ENCODE data around the gene EYA3.

The EYA3 gene

GRCh38 chr1:28096210-28097099, 8.0 kb upstream of the EYA3 start:
- no peak overlapping the region for H3K4me3 ChIP-seq (ENCODE audit: insufficient read depth, low read depth, low read length, poor library complexity, severe bottlenecking)
- H3K9me3 ChIP-seq (ENCODE audit: control insufficient read depth, low read length) = no peaks in the 10 kb centered on the region
- no peaks in the 10 kb centered on the region for H3K27me3 ChIP-seq (replicated peaks; ENCODE audit: control insufficient read depth, insufficient read depth, low read length, poor library complexity, severe bottlenecking)
- H3K4me1 ChIP-seq (ENCODE audit: control insufficient read depth, insufficient read depth, low read length, poor library complexity, severe bottlenecking) = no peaks in the 10 kb centered on the region
- H3K27ac ChIP-seq (ENCODE audit: insufficient read depth, low read length, poor library complexity, severe bottlenecking) = no peak overlapping the region
- H3K36me3 ChIP-seq (ENCODE audit: control insufficient read depth, insufficient read depth, low read length) = no peaks in the 10 kb centered on the region
- DNase-seq = no peak

GRCh38 chr1:28091043-28091781, 2.8 kb upstream of the EYA3 start:
- DNase-seq = peak; percentile 21 to 69 (median 49)
- Histone ChIP-seq H3K4me3 (ENCODE audit: insufficient read depth, low read depth, low read length, poor library complexity, severe bottlenecking) (no peak overlapping the region), H3K27me3 (replicated peaks; ENCODE audit: control insufficient read depth, insufficient read depth, low read length, poor library complexity, severe bottlenecking) (no peaks in the 10 kb centered on the region), H3K36me3 (ENCODE audit: control insufficient read depth, insufficient read depth, low read length) (no peaks in the 10 kb centered on the region), H3K4me1 (ENCODE audit: control insufficient read depth, insufficient read depth, low read length, poor library complexity, severe bottlenecking) (peaks cover 10% of the 10 kb centered on the region), H3K27ac (ENCODE audit: insufficient read depth, low read length, poor library complexity, severe bottlenecking) (no peak overlapping the region), H3K9me3 (ENCODE audit: control insufficient read depth, low read length) (no peaks in the 10 kb centered on the region)

- Histone ChIP-seq H3K4me1 (ENCODE audit: control insufficient read depth, insufficient read depth, low read length, poor library complexity, severe bottlenecking) (peaks cover 10% of the 10 kb centered on the region), H3K27ac (ENCODE audit: insufficient read depth, low read length, poor library complexity, severe bottlenecking) (peak overlapping the region; percentile 80), H3K4me3 (ENCODE audit: insufficient read depth, low read depth, low read length, poor library complexity, severe bottlenecking) (peak overlapping the region; percentile 85), H3K27me3 (replicated peaks; ENCODE audit: control insufficient read depth, insufficient read depth, low read length, poor library complexity, severe bottlenecking) (no peaks in the 10 kb centered on the region), H3K36me3 (ENCODE audit: control insufficient read depth, insufficient read depth, low read length) (no peaks in the 10 kb centered on the region), H3K9me3 (ENCODE audit: control insufficient read depth, low read length) (no peaks in the 10 kb centered on the region)
- DNase-seq = no peak
These were observed 719 bp downstream of the EYA3 start for GRCh38 chr1:28087614-28088167.

- Histone ChIP-seq H3K27ac (ENCODE audit: insufficient read depth, low read length, poor library complexity, severe bottlenecking) (no peak overlapping the region), H3K9me3 (ENCODE audit: control insufficient read depth, low read length) (no peaks in the 10 kb centered on the region), H3K4me1 (ENCODE audit: control insufficient read depth, insufficient read depth, low read length, poor library complexity, severe bottlenecking) (peaks cover 10% of the 10 kb centered on the region), H3K4me3 (ENCODE audit: insufficient read depth, low read depth, low read length, poor library complexity, severe bottlenecking) (no peak overlapping the region), H3K36me3 (ENCODE audit: control insufficient read depth, insufficient read depth, low read length) (no peaks in the 10 kb centered on the region), H3K27me3 (replicated peaks; ENCODE audit: control insufficient read depth, insufficient read depth, low read length, poor library complexity, severe bottlenecking) (no peaks in the 10 kb centered on the region)
- no peak for DNase-seq
These were observed 1.8 kb downstream of the EYA3 start for GRCh38 chr1:28086651-28087050.

GRCh38 chr1:28085129-28085528, 3.3 kb downstream of the EYA3 start:
- Histone ChIP-seq H3K9me3 (ENCODE audit: control insufficient read depth, low read length) (no peaks in the 10 kb centered on the region), H3K4me1 (ENCODE audit: control insufficient read depth, insufficient read depth, low read length, poor library complexity, severe bottlenecking) (peaks cover 10% of the 10 kb centered on the region), H3K36me3 (ENCODE audit: control insufficient read depth, insufficient read depth, low read length) (peaks cover 2% of the 10 kb centered on the region), H3K4me3 (ENCODE audit: insufficient read depth, low read depth, low read length, poor library complexity, severe bottlenecking) (no peak overlapping the region), H3K27ac (ENCODE audit: insufficient read depth, low read length, poor library complexity, severe bottlenecking) (no peak overlapping the region), H3K27me3 (replicated peaks; ENCODE audit: control insufficient read depth, insufficient read depth, low read length, poor library complexity, severe bottlenecking) (no peaks in the 10 kb centered on the region)
- DNase-seq = no peak

- Histone ChIP-seq H3K4me3 (ENCODE audit: insufficient read depth, low read depth, low read length, poor library complexity, severe bottlenecking) (no peak overlapping the region), H3K9me3 (ENCODE audit: control insufficient read depth, low read length) (no peaks in the 10 kb centered on the region), H3K27ac (ENCODE audit: insufficient read depth, low read length, poor library complexity, severe bottlenecking) (no peak overlapping the region), H3K36me3 (ENCODE audit: control insufficient read depth, insufficient read depth, low read length) (peaks cover 14% of the 10 kb centered on the region), H3K27me3 (replicated peaks; ENCODE audit: control insufficient read depth, insufficient read depth, low read length, poor library complexity, severe bottlenecking) (no peaks in the 10 kb centered on the region), H3K4me1 (ENCODE audit: control insufficient read depth, insufficient read depth, low read length, poor library complexity, severe bottlenecking) (peaks cover 10% of the 10 kb centered on the region)
- no peak for DNase-seq
These were observed 4.5 kb downstream of the EYA3 start for GRCh38 chr1:28083876-28084275.

- Histone ChIP-seq H3K27ac (ENCODE audit: insufficient read depth, low read length, poor library complexity, severe bottlenecking) (no peak overlapping the region), H3K9me3 (ENCODE audit: control insufficient read depth, low read length) (no peaks in the 10 kb centered on the region), H3K27me3 (replicated peaks; ENCODE audit: control insufficient read depth, insufficient read depth, low read length, poor library complexity, severe bottlenecking) (no peaks in the 10 kb centered on the region), H3K4me3 (ENCODE audit: insufficient read depth, low read depth, low read length, poor library complexity, severe bottlenecking) (no peak overlapping the region), H3K4me1 (ENCODE audit: control insufficient read depth, insufficient read depth, low read length, poor library complexity, severe bottlenecking) (no peaks in the 10 kb centered on the region), H3K36me3 (ENCODE audit: control insufficient read depth, insufficient read depth, low read length) (peaks cover 17% of the 10 kb centered on the region)
- no peak for DNase-seq
These were observed 9.5 kb downstream of the EYA3 start for GRCh38 chr1:28078680-28079626.

- H3K4me3 ChIP-seq (ENCODE audit: insufficient read depth, low read depth, low read length, poor library complexity, severe bottlenecking) = no peak overlapping the region
- no peaks in the 10 kb centered on the region for H3K4me1 ChIP-seq (ENCODE audit: control insufficient read depth, insufficient read depth, low read length, poor library complexity, severe bottlenecking)
- no peaks in the 10 kb centered on the region for H3K9me3 ChIP-seq (ENCODE audit: control insufficient read depth, low read length)
- H3K27ac ChIP-seq (ENCODE audit: insufficient read depth, low read length, poor library complexity, severe bottlenecking) = no peak overlapping the region
- H3K27me3 ChIP-seq (replicated peaks; ENCODE audit: control insufficient read depth, insufficient read depth, low read length, poor library complexity, severe bottlenecking) = no peaks in the 10 kb centered on the region
- DNase-seq = no peak
- peaks cover 17% of the 10 kb centered on the region for H3K36me3 ChIP-seq (ENCODE audit: control insufficient read depth, insufficient read depth, low read length)
These were observed 10.1 kb downstream of the EYA3 start for GRCh38 chr1:28078262-28078661.

GRCh38 chr1:28074892-28075511, 13.4 kb downstream of the EYA3 start:
- H3K4me3 ChIP-seq (ENCODE audit: insufficient read depth, low read depth, low read length, poor library complexity, severe bottlenecking) = no peak overlapping the region
- no peaks in the 10 kb centered on the region for H3K4me1 ChIP-seq (ENCODE audit: control insufficient read depth, insufficient read depth, low read length, poor library complexity, severe bottlenecking)
- no peaks in the 10 kb centered on the region for H3K9me3 ChIP-seq (ENCODE audit: control insufficient read depth, low read length)
- H3K27ac ChIP-seq (ENCODE audit: insufficient read depth, low read length, poor library complexity, severe bottlenecking) = no peak overlapping the region
- no peaks in the 10 kb centered on the region for H3K27me3 ChIP-seq (replicated peaks; ENCODE audit: control insufficient read depth, insufficient read depth, low read length, poor library complexity, severe bottlenecking)
- no peak for DNase-seq
- H3K36me3 ChIP-seq (ENCODE audit: control insufficient read depth, insufficient read depth, low read length) = peaks cover 14% of the 10 kb centered on the region
